ENCODE results near the gene SIRPA.
A peak's percentile ranks its signal among the peaks of the same experiment; 100 is the strongest.

SIRPA gene

DNA sequence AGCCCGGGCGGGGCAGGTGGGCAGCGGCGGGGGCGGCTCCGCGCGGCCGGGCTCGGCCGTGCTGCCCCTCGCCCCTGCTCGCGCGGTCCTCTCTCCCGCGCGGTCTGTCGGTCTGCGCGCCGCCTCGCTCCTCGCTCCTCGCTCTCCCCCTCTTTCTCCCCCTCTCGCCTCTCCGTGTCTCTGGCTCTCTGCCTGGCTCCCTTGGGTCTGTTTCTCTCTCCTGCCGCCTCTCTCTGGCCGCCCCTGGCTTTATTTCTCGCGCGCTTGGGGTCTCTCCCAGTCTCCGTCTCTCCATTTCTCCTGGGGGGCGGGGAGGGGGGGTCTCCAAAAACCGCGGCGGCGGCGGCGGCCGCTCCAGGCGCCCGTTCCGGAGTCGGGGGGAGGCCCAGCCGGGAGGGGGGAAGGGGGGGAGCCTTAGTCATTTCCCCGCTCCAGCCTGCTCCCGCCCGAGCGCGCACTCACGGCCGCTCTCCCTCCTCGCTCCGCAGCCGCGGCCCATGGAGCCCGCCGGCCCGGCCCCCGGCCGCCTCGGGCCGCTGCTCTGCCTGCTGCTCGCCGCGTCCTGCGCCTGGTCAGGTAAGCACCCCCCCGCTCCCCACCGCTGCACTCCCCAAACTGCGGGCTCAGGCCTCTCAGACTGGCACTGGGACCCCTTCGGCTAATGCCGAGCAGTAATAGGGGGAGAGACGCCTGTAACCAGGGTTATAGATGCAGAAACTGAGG lies at the start of gene SIRPA:
Gene SIRPA (plus strand): TSS at position 457 of the 723 bp plus-strand sequence. CDS start 41 bp downstream, at position 498.
- TF ChIP-seq, protein P1, sequence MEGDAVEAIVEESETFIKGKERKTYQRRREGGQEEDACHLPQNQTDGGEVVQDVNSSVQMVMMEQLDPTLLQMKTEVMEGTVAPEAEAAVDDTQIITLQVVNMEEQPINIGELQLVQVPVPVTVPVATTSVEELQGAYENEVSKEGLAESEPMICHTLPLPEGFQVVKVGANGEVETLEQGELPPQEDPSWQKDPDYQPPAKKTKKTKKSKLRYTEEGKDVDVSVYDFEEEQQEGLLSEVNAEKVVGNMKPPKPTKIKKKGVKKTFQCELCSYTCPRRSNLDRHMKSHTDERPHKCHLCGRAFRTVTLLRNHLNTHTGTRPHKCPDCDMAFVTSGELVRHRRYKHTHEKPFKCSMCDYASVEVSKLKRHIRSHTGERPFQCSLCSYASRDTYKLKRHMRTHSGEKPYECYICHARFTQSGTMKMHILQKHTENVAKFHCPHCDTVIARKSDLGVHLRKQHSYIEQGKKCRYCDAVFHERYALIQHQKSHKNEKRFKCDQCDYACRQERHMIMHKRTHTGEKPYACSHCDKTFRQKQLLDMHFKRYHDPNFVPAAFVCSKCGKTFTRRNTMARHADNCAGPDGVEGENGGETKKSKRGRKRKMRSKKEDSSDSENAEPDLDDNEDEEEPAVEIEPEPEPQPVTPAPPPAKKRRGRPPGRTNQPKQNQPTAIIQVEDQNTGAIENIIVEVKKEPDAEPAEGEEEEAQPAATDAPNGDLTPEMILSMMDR (IDR thresholded peaks at IDR 0.05; ENCODE audit: low read depth, low read length, missing control alignments), result no peak
- in situ Hi-C loops (cut with HindIII; ENCODE audit: low pct_ligation_motif_present, low sequenced_read_pairs), result no loop called here
- Histone ChIP-seq H3K27me3 (replicated peaks) (no peaks in the 10 kb centered on the region), H3K36me3 (replicated peaks) (no peaks in the 10 kb centered on the region), H3K4me3 (ENCODE audit: low read depth, low read length) (peak within 1 kb of the TSS; percentile 70), H3K27ac (no peak within 1 kb of the TSS)
- DNase-seq, result peak; percentile 39

- Histone ChIP-seq H3K36me3 (replicated peaks) (no peaks in the 10 kb centered on the region), H3K27ac (no peak overlapping the region), H3K4me3 (ENCODE audit: low read depth, low read length) (no peak overlapping the region), H3K27me3 (replicated peaks) (no peaks in the 10 kb centered on the region)
- TF ChIP-seq, protein P1 (IDR thresholded peaks at IDR 0.05; ENCODE audit: low read depth, low read length, missing control alignments), result no peak
- in situ Hi-C loops (cut with HindIII; ENCODE audit: low pct_ligation_motif_present, low sequenced_read_pairs), result no loop called here
- DNase-seq, result no peak
Measured at GRCh38 chr20:1845701-1846100, 49.5 kb upstream of the SIRPA start.

GRCh38 chr20:1846341-1846740 lies 48.9 kb upstream of the SIRPA start:
- TF ChIP-seq, protein P1 (IDR thresholded peaks at IDR 0.05; ENCODE audit: low read depth, low read length, missing control alignments), result no peak
- in situ Hi-C loops (cut with HindIII; ENCODE audit: low pct_ligation_motif_present, low sequenced_read_pairs), result no loop called here
- no peaks in the 10 kb centered on the region for H3K36me3 ChIP-seq (replicated peaks)
- DNase-seq, result no peak
- H3K27me3 ChIP-seq (replicated peaks), result no peaks in the 10 kb centered on the region
- H3K4me3 ChIP-seq (ENCODE audit: low read depth, low read length), result no peak overlapping the region
- H3K27ac ChIP-seq, result no peak overlapping the region

- Histone ChIP-seq H3K27me3 (replicated peaks) (no peaks in the 10 kb centered on the region), H3K4me3 (ENCODE audit: low read depth, low read length) (no peak overlapping the region), H3K36me3 (replicated peaks) (no peaks in the 10 kb centered on the region), H3K27ac (no peak overlapping the region)
- TF ChIP-seq, protein P1 (IDR thresholded peaks at IDR 0.05; ENCODE audit: low read depth, low read length, missing control alignments), result no peak
- DNase-seq, result no peak
- in situ Hi-C loops (cut with HindIII; ENCODE audit: low pct_ligation_motif_present, low sequenced_read_pairs), result no loop called here
Measured at GRCh38 chr20:1846876-1847275, 48.3 kb upstream of the SIRPA start.

DNA sequence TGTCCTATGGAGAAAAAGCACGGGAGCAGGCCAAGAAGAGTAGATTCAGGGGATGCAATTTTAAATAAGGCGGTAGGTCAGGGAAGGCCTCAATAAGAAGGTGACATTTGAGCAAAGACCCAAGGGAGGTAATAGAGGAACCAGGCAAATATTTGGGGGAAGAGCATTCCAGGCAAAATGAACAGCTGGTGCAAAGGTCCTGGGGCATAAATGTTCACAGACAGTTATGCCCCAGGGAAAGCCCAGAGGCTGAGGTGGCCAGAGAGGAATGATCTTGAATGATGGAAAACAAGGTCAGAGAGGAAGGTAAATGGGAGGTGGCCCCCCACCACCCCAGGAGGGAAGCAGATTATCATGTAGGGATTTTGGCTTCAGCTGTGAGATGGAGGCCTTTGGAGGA lies 47.4 kb upstream of the SIRPA start:
- TF ChIP-seq, protein P1 (IDR thresholded peaks at IDR 0.05; ENCODE audit: low read depth, low read length, missing control alignments), result no peak
- Histone ChIP-seq H3K27ac (no peak overlapping the region), H3K4me3 (ENCODE audit: low read depth, low read length) (no peak overlapping the region), H3K36me3 (replicated peaks) (no peaks in the 10 kb centered on the region), H3K27me3 (replicated peaks) (no peaks in the 10 kb centered on the region)
- in situ Hi-C loops (cut with HindIII; ENCODE audit: low pct_ligation_motif_present, low sequenced_read_pairs), result no loop called here
- no peak for DNase-seq

DNA sequence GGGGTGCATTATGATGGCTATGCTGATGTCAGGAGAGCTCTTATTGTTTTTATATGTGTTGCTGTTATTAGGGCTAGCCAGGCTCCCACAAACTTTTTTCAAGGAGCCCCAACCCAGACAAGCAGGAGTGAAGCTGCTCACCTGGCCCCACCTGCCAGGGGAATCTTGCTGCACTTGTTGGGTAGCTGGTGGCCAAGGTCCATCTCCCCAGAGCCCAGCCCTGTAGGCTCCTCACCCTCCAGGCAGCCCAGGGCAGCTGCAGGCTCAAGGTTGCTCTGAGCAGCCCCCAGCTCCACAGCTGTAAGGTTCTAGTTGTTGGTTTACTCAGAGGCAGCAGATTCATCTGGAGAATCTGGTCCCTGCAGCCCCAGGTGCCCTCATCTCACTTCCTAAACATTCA lies 46.8 kb upstream of the SIRPA start:
- TF ChIP-seq, protein P1 (IDR thresholded peaks at IDR 0.05; ENCODE audit: low read depth, low read length, missing control alignments), result no peak
- Histone ChIP-seq H3K27me3 (replicated peaks) (no peaks in the 10 kb centered on the region), H3K27ac (no peak overlapping the region), H3K36me3 (replicated peaks) (no peaks in the 10 kb centered on the region), H3K4me3 (ENCODE audit: low read depth, low read length) (no peak overlapping the region)
- in situ Hi-C loops (cut with HindIII; ENCODE audit: low pct_ligation_motif_present, low sequenced_read_pairs), result no loop called here
- no peak for DNase-seq

Data from brain microvascular endothelial cell (primary cell).